Activated CD8-positive, alpha-beta memory T cell treated with anti-CD3 and anti-CD28 coated beads, Interleukin-2, amount 10 ng/mL, durations not matched to agents 7 days and 5 days (primary cell): ENCODE results near the gene AMIGO3. TPM values are rescaled to one million over a fixed set of nuclear protein-coding genes. Genes with fewer than 3 reads are reported as not detected.

Source experiments
- ATAC-seq: fragments of 150-1000 bp; cut with Tn5 transposase; one replicate; pipeline ENCODE4 v1.10.0; 2021; ENCODE audit warnings: moderate library complexity
- CTCF ChIA-PET: fragments of 350-600 bp; sonication (Branson Sonifier 250); formaldehyde crosslinking; loops from one replicate; lab custom pipeline; 2021; ENCODE audit warnings: antibody characterized with exemption; lab: Charles Lee
- DNase-seq: peaks from one replicate; pipeline ENCODE4 v3.0.0-alpha.2; 2020
- H3K27ac Mint-ChIP-seq: one replicate; pipeline ENCODE4 v1.8.0; 2021; ENCODE audit warnings: mild to moderate bottlenecking, mixed read lengths
- H3K27me3 Mint-ChIP-seq: one replicate; pipeline ENCODE4 v1.8.0; 2021; ENCODE audit warnings: mixed read lengths
- H3K36me3 Mint-ChIP-seq: one replicate; pipeline ENCODE4 v1.8.0; 2021; ENCODE audit warnings: mild to moderate bottlenecking, mixed read lengths
- H3K4me1 Mint-ChIP-seq: one replicate; pipeline ENCODE4 v1.8.0; 2021; ENCODE audit warnings: mixed read lengths
- H3K4me3 Mint-ChIP-seq: one replicate; pipeline ENCODE4 v1.8.0; 2021; ENCODE audit warnings: mild to moderate bottlenecking, moderate library complexity, mixed read lengths
- H3K9me3 Mint-ChIP-seq: one replicate; pipeline ENCODE4 v1.8.0; 2022; ENCODE audit warnings: low read depth, mixed read lengths
- total RNA-seq, 2 experiments: library from RNA; stranded (reverse); gene quantifications; one replicate each; pipeline ENCODE4 v1.2.3, GENCODE V29; 2021

AMIGO3 gene
- total RNA-seq, 2 experiments from 2014 or later: 0.19 to 1.2 TPM

DNA sequence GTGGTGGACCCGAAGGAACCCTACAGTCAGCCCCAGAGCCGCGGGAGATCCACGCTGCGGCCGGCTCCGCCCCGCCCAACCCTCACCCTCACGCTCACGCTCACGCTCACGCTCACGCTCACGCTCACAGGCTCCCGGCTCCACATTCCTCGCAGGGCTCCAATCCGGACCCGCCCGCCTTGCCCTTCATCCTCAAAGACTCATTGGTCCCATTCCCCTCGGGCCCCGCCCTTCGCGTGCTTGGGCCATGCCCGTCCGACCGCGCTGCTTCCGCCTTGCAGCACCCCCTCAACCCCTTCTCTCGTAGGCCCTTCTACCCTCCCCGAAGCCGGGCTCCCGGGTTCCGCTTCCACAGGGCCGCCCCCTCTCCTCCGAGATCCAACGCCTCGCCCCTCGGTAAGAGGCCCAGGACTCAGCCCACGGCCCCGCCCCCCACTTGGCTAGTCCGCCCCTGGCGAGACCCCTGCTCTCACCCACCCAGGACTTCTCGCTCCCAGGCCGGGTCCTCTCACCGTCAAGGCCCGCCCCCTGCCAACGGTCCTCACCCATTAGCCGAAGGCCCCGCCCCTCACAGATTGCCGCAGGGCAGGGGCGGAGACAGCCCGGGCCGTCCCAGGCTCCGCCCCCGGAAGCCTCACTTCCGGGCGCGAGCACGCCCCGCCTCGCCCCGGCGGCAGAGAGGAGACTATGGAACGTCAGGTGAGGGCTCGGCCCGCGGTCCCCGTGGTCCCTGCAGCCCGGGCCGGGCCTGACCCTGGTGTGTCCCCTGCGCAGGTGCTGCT, 45.6 kb downstream of the AMIGO3 start, which contains the start of gene APEH:
APEH (plus strand) TSS at position 637 of the 782 bp plus-strand sequence; CDS start at position 688, 51 bp downstream.
- Mint-ChIP-seq H3K36me3 (peaks cover 13% of the 10 kb centered on the region), H3K4me3 (peak within 1 kb of the TSS; percentile 96), H3K9me3 (no peaks in the 10 kb centered on the region), H3K27ac (peak within 1 kb of the TSS; percentile 99), H3K4me1 (peaks cover 34% of the 10 kb centered on the region), H3K27me3 (no peaks in the 10 kb centered on the region)
- CTCF ChIA-PET: interaction anchor here (0.7 to 5.4 kb wide), 7 partner anchors 28 to 140 kb away, joined by 3 to 272 read pairs (median 4); partner anchors contain the start of gene BSN
- DNase-seq: peak; percentile 99
- ATAC-seq: peak; percentile 87

DNA sequence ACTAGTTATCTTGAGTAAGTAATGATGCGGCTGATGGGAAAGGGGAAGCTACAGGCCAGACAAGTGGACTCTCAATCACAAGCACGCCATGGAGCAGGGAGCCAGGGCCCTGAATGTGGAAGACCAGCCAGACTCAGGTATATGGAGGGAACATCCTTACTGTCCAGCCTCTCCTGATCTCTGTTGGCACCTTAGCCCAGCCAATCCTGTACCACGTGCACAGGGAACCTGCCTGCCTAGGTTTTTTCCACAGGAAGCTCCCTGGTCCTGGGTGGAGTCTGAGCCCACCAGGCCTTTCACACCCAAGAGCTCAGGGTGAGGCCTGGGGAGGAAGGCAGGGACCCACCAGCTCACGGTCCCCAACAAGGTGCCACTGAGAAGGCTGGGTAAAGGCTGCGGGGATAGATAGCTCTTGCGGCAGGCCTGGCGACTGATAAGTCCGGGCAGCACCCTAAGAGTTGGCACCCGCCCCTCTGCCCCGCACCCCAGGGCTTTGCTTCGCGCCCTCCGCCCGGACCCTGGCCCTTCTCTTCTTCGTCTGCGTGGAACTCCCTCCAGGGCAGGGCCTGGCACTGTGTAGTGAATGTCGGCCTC, 46.3 kb downstream of the AMIGO3 start:
- CTCF ChIA-PET: interaction anchor here (0.7 to 5.4 kb wide), 8 partner anchors 28 to 257 kb away, joined by 3 to 272 read pairs (median 4); partner anchors contain the start of gene BSN
- Mint-ChIP-seq H3K36me3 (peaks cover 12% of the 10 kb centered on the region), H3K9me3 (no peaks in the 10 kb centered on the region), H3K27me3 (no peaks in the 10 kb centered on the region), H3K4me3 (peak overlapping the region; percentile 96), H3K27ac (peak overlapping the region; percentile 99), H3K4me1 (peaks cover 34% of the 10 kb centered on the region)
- DNase-seq (no peak), ATAC-seq (no peak)

DNA sequence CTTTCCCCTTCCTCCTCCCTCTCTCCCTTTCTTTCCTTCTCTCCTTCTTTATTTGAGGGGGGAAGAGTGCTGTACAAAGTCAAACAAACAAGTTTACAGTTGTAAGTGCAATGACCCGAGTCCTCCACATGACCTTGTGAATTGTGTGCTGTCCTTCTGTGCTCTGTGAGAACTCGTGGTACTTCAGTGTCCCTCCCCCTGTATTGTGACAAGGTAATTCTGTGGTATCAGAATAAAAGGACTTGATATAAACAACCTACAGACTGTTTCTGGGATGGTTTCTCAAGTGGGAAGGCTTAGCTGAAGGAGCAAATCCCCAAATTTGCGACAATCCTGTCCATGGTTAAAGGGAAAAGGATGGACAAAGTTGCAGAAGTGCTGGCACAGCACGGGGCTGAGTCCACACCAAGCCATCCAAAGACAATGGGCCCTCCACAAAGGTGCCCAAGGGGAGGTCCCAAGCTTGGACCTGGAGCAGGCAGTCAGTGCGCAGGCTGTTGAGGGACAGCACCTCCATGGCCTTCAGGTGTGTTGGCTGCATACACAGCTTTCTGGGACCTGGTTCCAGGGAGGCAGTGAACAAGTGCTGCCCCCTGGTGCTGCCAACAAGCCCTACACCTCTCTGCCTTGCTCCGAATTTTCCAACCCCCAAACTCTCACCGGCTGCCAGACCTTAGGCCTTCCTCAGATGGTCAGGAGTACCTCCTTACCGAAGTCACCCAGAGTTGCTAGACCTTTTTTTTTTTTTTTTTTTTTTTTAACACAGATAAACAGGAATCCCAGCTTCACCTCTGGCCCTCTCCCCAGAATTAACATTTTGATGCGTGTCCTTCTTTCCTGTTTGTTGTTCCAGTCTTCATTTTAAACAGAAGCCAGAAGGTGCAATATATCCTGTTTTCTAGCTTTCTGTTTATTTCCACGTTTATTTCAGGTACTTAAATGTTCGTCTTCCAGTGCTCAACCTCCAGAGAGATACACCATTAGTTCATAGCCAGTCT, 47.9 kb downstream of the AMIGO3 start:
- DNase-seq (peak; percentile 82), ATAC-seq (no peak)
- Mint-ChIP-seq H3K9me3 (no peaks in the 10 kb centered on the region), H3K36me3 (peaks cover 7% of the 10 kb centered on the region), H3K27ac (peak overlapping the region; percentile 66), H3K4me1 (peaks cover 30% of the 10 kb centered on the region), H3K27me3 (no peaks in the 10 kb centered on the region), H3K4me3 (peak overlapping the region; percentile 50)
- CTCF ChIA-PET: interaction anchor here (0.6 to 5.4 kb wide), 34 partner anchors 9 to 815 kb away, joined by 3 to 272 read pairs (median 4); partner anchors contain the start of genes BSN, DAG1, KLHDC8B and NICN1

DNA sequence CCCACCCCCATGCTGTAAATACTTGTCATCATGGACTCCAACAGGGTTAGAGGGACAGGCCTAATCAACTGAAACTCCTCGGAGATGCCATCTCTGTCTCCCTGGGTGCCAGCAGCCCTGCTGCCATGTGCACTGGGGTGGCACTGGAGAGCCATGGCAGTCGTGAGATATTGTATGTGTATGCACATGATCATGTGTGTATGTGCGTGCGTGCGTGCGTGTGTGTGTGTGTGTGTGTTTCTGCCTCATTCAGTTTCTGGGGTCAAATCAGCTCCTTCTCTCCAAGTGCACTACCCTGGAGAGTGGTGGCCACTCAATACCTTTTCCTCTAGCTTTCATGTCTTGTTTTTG, 48.6 kb downstream of the AMIGO3 start:
- DNase-seq (no peak), ATAC-seq (no peak)
- Mint-ChIP-seq H3K4me1 (peaks cover 28% of the 10 kb centered on the region), H3K27me3 (no peaks in the 10 kb centered on the region), H3K27ac (no peak overlapping the region), H3K4me3 (no peak overlapping the region), H3K36me3 (peaks cover 5% of the 10 kb centered on the region), H3K9me3 (no peaks in the 10 kb centered on the region)
- CTCF ChIA-PET: interaction anchor here (0.7 to 5.4 kb wide), 17 partner anchors 8 to 201 kb away, joined by 3 to 272 read pairs (median 4); partner anchors contain the start of genes BSN and DAG1

DNA sequence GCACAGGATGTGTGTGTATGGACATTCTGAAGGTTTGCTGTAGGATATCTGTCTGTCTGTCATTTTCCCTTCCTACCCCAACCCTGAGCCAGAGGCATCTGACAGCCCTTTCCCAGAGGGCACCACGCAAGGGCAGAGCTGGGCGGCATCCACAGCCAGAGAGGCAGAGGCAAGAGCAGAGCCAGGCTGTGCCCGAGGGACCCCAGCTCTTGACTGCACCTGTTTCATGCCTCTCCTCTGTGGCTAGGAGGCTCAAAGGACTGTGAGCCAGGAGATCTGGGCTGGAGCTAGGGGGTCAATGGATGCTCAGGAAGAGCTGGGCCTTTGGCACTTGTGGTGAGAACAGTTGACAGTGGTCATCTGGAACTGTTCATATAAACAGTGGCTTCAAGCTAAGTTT, 50.1 kb downstream of the AMIGO3 start:
- CTCF ChIA-PET: interaction anchor here (0.8 to 5.4 kb wide), 3 partner anchors 10 to 1034 kb away, joined by 3 to 272 read pairs (median 3); partner anchors contain the start of gene SLC26A6
- H3K36me3 Mint-ChIP-seq: no peaks in the 10 kb centered on the region
- H3K27me3 Mint-ChIP-seq: no peaks in the 10 kb centered on the region
- no peak for ATAC-seq
- H3K4me1 Mint-ChIP-seq: peaks cover 18% of the 10 kb centered on the region
- H3K4me3 Mint-ChIP-seq: no peak overlapping the region
- no peaks in the 10 kb centered on the region for H3K9me3 Mint-ChIP-seq
- no peak overlapping the region for H3K27ac Mint-ChIP-seq
- DNase-seq: no peak

DNA sequence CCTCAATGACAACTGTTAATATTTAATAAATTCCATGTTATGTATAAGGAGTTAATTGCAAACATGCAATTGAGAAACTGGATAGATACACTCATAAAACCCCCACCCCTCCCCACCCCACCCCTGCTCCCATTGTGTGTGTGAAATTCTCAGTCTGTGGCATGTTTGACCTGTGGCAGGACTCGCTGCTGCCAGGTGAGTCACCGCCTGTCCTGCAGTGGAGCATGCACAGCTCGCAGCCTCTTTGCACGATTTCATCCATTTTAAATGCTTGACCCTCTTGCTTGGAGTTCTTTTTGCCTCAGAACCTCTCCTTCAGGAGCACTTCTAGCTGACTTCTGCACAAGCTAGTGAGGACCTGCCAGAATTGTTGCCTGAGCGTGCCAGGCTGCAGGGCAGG, 50.6 kb downstream of the AMIGO3 start:
- CTCF ChIA-PET: interaction anchor here (0.8 to 5.4 kb wide), 3 partner anchors 11 to 1033 kb away, joined by 3 to 272 read pairs (median 3); partner anchors contain the start of gene SLC26A6
- Mint-ChIP-seq H3K4me3 (no peak overlapping the region), H3K36me3 (no peaks in the 10 kb centered on the region), H3K4me1 (peaks cover 18% of the 10 kb centered on the region), H3K27ac (no peak overlapping the region), H3K27me3 (no peaks in the 10 kb centered on the region), H3K9me3 (no peaks in the 10 kb centered on the region)
- DNase-seq (no peak), ATAC-seq (no peak)

DNA sequence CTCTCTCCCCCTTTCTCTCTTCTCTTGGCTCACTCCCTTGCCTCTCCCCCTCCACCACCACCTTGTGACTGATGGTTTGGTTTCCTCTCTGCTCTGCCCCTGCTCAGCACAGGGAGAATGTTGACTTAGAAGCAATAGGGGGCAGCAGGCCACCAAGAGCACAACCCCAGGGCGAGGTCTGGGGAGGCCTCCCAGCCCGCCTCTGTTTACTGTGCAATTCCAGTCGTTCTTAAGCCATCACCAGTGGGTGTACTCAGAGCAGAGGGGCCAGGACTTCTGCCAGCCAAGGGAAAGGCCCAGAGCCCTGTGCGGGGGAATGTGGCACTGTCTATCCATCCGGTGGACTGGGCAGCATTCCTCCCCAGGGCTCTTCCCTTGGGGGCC, 51.1 kb downstream of the AMIGO3 start:
- Mint-ChIP-seq H3K4me1 (peaks cover 15% of the 10 kb centered on the region), H3K27me3 (no peaks in the 10 kb centered on the region), H3K36me3 (no peaks in the 10 kb centered on the region), H3K4me3 (no peak overlapping the region), H3K27ac (no peak overlapping the region), H3K9me3 (no peaks in the 10 kb centered on the region)
- DNase-seq (no peak), ATAC-seq (no peak)
- CTCF ChIA-PET: interaction anchor here (0.6 to 5.4 kb wide), 2 partner anchors 130 to 159 kb away, joined by 3 to 272 read pairs; no protein-coding TSS in a partner anchor

DNA sequence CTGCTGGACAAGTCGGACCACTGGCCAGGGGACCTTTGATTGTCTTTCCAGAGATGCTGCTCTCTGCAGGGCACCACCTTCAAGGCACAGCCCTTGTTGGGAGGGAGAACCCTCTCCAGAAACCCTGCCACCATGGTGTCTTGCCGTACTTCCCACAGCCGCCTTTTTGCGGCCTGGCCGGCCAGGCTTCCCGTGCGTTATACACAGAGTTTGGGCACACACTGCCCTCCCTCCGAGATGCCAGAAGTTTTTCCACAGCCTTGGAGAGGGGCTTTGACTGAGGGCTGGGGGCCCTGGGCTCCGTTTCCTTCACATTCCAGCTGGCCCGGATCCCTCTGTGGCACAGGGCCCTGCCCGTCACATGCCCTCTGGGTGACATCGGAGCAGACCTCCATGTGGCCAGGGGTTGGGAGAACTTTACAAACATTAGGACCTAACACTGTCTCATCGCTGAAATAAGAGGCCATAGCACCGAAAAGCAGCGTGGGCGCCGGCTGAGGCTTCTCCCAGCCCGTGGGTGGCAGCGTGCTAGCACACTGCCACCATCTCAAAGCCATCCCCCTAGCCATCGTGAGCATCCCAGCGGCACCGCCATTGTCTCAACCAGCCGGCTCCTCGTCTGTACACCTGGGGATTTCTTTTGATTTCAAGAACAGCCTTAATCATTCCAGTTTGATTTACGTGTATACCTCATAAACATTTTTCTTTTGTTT, 51.6 kb downstream of the AMIGO3 start:
- no peaks in the 10 kb centered on the region for H3K27me3 Mint-ChIP-seq
- no peak overlapping the region for H3K4me3 Mint-ChIP-seq
- H3K4me1 Mint-ChIP-seq: peaks cover 11% of the 10 kb centered on the region
- no peak for DNase-seq
- H3K9me3 Mint-ChIP-seq: no peaks in the 10 kb centered on the region
- no peaks in the 10 kb centered on the region for H3K36me3 Mint-ChIP-seq
- ATAC-seq: no peak
- CTCF ChIA-PET: interaction anchor here (0.6 to 2.9 kb wide), 2 partner anchors 128 to 160 kb away, joined by 3 to 22 read pairs; no protein-coding TSS in a partner anchor
- H3K27ac Mint-ChIP-seq: no peak overlapping the region

Other genes starting within 250 kb of the AMIGO3 start
- 10 to 100 TPM; 17.6 to 17.9 TPM for gene DAG1, start 249.4 kb downstream of the AMIGO3 start, total RNA-seq
- gene BSN, start 165.2 kb downstream of the AMIGO3 start, total RNA-seq: under 1 TPM; 0.12 TPM
- gene APEH, start 45.3 kb downstream of the AMIGO3 start, total RNA-seq: 100 to 1,000 TPM; 150 to 172 TPM
- 1 to 10 TPM; 7.3 to 9.3 TPM for gene MST1, start 30.2 kb downstream of the AMIGO3 start, total RNA-seq
- 10 to 100 TPM; 50.0 to 58.9 TPM for gene RNF123, start 30.1 kb downstream of the AMIGO3 start, total RNA-seq
- 10 to 100 TPM; 46.6 to 47.9 TPM for gene GMPPB, start 4.3 kb upstream of the AMIGO3 start, total RNA-seq
- 10 to 100 TPM; 38.3 to 41.0 TPM for gene IP6K1, start 66.9 kb upstream of the AMIGO3 start, total RNA-seq
- under 1 TPM in 1 of 2 experiments, not detected in 1; 0.16 TPM for gene CDHR4, start 80.2 kb upstream of the AMIGO3 start, total RNA-seq
- gene INKA1, start 83.6 kb upstream of the AMIGO3 start, total RNA-seq: under 1 TPM; 0.73 to 0.85 TPM
- gene UBA7, start 94.3 kb upstream of the AMIGO3 start, total RNA-seq: 100 to 1,000 TPM; 149 to 212 TPM
- 10 to 100 TPM; 27.3 to 32.0 TPM for gene TRAIP, start 136.9 kb upstream of the AMIGO3 start, total RNA-seq
- not detected for gene CAMKV, start 150.2 kb upstream of the AMIGO3 start, total RNA-seq
- gene MST1R, start 184.2 kb upstream of the AMIGO3 start, total RNA-seq: 1 to 10 TPM; 1.2 to 2.5 TPM
- 10 to 100 TPM; 13.0 to 15.8 TPM for gene MON1A, start 210.1 kb upstream of the AMIGO3 start, total RNA-seq
- gene RBM6, start 220.5 kb upstream of the AMIGO3 start, total RNA-seq: 100 to 1,000 TPM; 108 to 142 TPM